Karpas-422 (cell line): ENCODE results near the gene TUBB2B. TPM values are rescaled to one million over a fixed set of nuclear protein-coding genes. Genes with fewer than 3 reads are reported as not detected.

ENCODE experiments used
- DNase-seq: peaks from one replicate; pipeline ENCODE4 v3.0.0-alpha.2; 2015
- H2AFZ ChIP-seq: fragments of 200-600 bp; sonication (generic); 2 replicates; pipeline ENCODE4 v1.6.1; 2014; ENCODE audit warnings: antibody characterized with exemption, low read length, mixed read lengths
- H3K27ac ChIP-seq: fragments of 200-600 bp; sonication (generic); 2 replicates; pipeline ENCODE4 v1.5.1; 2014; ENCODE audit warnings: mild to moderate bottlenecking, low read length, moderate library complexity
- H3K27me3 ChIP-seq: fragments of 200-600 bp; sonication (generic); 2 replicates; pipeline ENCODE4 v1.6.1; 2014; ENCODE audit warnings: low read length, mixed read lengths
- H3K36me3 ChIP-seq: fragments of 200-600 bp; sonication (generic); 2 replicates; pipeline ENCODE4 v1.6.1; 2014; ENCODE audit warnings: low read length, mixed read lengths; ENCODE audit not compliant: insufficient read depth
- H3K4me1 ChIP-seq: fragments of 200-600 bp; sonication (generic); 2 replicates; pipeline ENCODE4 v1.6.1; 2014; ENCODE audit warnings: mild to moderate bottlenecking, low read length, mixed read lengths
- H3K4me2 ChIP-seq: fragments of 200-600 bp; sonication (generic); 2 replicates; pipeline ENCODE4 v1.6.1; 2014; ENCODE audit warnings: low read length, low read depth, mild to moderate bottlenecking; ENCODE audit not compliant: poor library complexity, severe bottlenecking
- H3K4me3 ChIP-seq: fragments of 200-600 bp; sonication (generic); 2 replicates; pipeline ENCODE4 v1.5.1; 2014; ENCODE audit warnings: mild to moderate bottlenecking, antibody characterized with exemption, low read length, mixed read lengths
- H3K79me2 ChIP-seq: fragments of 200-600 bp; sonication (generic); 2 replicates; pipeline ENCODE4 v1.6.1; 2014; ENCODE audit warnings: mild to moderate bottlenecking, low read length, mixed read lengths
- H3K9ac ChIP-seq: fragments of 200-600 bp; sonication (generic); 2 replicates; pipeline ENCODE4 v1.6.0; 2014; ENCODE audit warnings: low read length
- H3K9me2 ChIP-seq: fragments of 200-600 bp; sonication (generic), shearing (Covaris generic); replicated peaks from 2 replicates; pipeline ENCODE4 v1.6.0; 2014; ENCODE audit warnings: mild to moderate bottlenecking, low read length, moderate library complexity; ENCODE audit not compliant: insufficient read depth
- H3K9me3 ChIP-seq: fragments of 300-700, 200-600 bp; sonication (generic); 2 replicates; pipeline ENCODE4 v1.6.1; 2014; ENCODE audit warnings: low read length, mixed read lengths
- H4K20me1 ChIP-seq: fragments of 200-600 bp; sonication (generic); 2 replicates; pipeline ENCODE4 v1.6.1; 2014; ENCODE audit warnings: mild to moderate bottlenecking, antibody characterized with exemption, low read length, low read depth; ENCODE audit not compliant: insufficient read depth
- total RNA-seq: library from RNA; depleted of rRNA; stranded (reverse); fragments of >200 nt; shearing (Covaris generic); gene quantifications from 2 replicates; pipeline ENCODE4 v1.2.3, GENCODE V29; 2014; ENCODE audit warnings: low replicate concordance; rRNA removed

Gene TUBB2B
- total RNA-seq, 1 experiment from 2014 or later, result 0.34 TPM

GRCh38 chr6:3176562-3177355 lies 50.7 kb downstream of the TUBB2B start:
- Histone ChIP-seq H3K9me2 (no peaks in the 10 kb centered on the region), H3K4me2 (no peak overlapping the region), H3K9me3 (no peaks in the 10 kb centered on the region), H4K20me1 (no peaks in the 10 kb centered on the region), H3K4me1 (no peaks in the 10 kb centered on the region), H3K4me3 (no peak overlapping the region), H3K27ac (no peak overlapping the region), H3K79me2 (no peaks in the 10 kb centered on the region), H3K36me3 (no peaks in the 10 kb centered on the region), H3K9ac (no peak overlapping the region), H2AFZ (no peak overlapping the region), H3K27me3 (no peaks in the 10 kb centered on the region)
- DNase-seq, result peak; percentile 15

GRCh38 chr6:3175715-3176402 lies 51.6 kb downstream of the TUBB2B start:
- Histone ChIP-seq H3K27me3 (no peaks in the 10 kb centered on the region), H3K36me3 (no peaks in the 10 kb centered on the region), H3K4me1 (no peaks in the 10 kb centered on the region), H3K9me3 (no peaks in the 10 kb centered on the region), H3K9ac (no peak overlapping the region), H3K79me2 (no peaks in the 10 kb centered on the region), H2AFZ (no peak overlapping the region), H3K4me2 (no peak overlapping the region), H3K9me2 (no peaks in the 10 kb centered on the region), H4K20me1 (no peaks in the 10 kb centered on the region), H3K4me3 (no peak overlapping the region), H3K27ac (no peak overlapping the region)
- peak; percentile 23 for DNase-seq

Other genes with a start within 250 kb of the TUBB2B start
- gene NQO2, start 227.8 kb downstream of the TUBB2B start, total RNA-seq, result 5.5 and 9.1 TPM in 2 replicates
- gene RIPK1, start 159.2 kb downstream of the TUBB2B start, total RNA-seq, result 9.6 and 12.3 TPM in 2 replicates
- 9.3 and 14.6 TPM in 2 replicates for gene BPHL, start 108.9 kb downstream of the TUBB2B start, total RNA-seq
- gene TUBB2A, start 70.1 kb downstream of the TUBB2B start, total RNA-seq, result 0.51 TPM in 1 of 2 replicates, not detected in the other
- 42.3 and 90.4 TPM in 2 replicates for gene PSMG4, start 31.3 kb upstream of the TUBB2B start, total RNA-seq
- not detected in 2 replicates for gene SLC22A23, start 229.4 kb upstream of the TUBB2B start, total RNA-seq